CD8-positive, alpha-beta memory T cell (primary cell): ENCODE results near the gene NALCN. TPM values are rescaled to one million over a fixed set of nuclear protein-coding genes. Genes with fewer than 3 reads are reported as not detected.

Source experiments
- CTCF ChIA-PET: fragments of 350-600 bp; sonication (Branson Sonifier 250); formaldehyde crosslinking; loops from one replicate; lab custom pipeline; 2021; ENCODE audit warnings: antibody characterized with exemption; lab: Charles Lee
- POLR2A ChIA-PET: fragments of 350-600 bp; sonication (Branson Sonifier 250); formaldehyde crosslinking; loops from one replicate; lab custom pipeline; 2021; ENCODE audit warnings: antibody characterized with exemption; lab: Charles Lee
- DNase-seq, 5 donors: peaks; one replicate each; pipeline versions ENCODE4 v3.0.0 to v3.0.0-alpha.2; 2020 to 2022; ENCODE audit warnings: mixed read lengths in 1 of 5
- H3K27ac ChIP-seq: one replicate; pipeline ENCODE4 v1.7.0; 2013; ENCODE audit warnings: low read depth, mild to moderate bottlenecking, low read length, moderate library complexity
- H3K27me3 ChIP-seq: 2 replicates; pipeline ENCODE4 v1.7.0; 2013; ENCODE audit warnings: low read length, mild to moderate bottlenecking; ENCODE audit not compliant: insufficient read depth, poor library complexity, severe bottlenecking
- H3K36me3 ChIP-seq: 2 replicates; pipeline ENCODE4 v1.7.0; 2013; ENCODE audit warnings: mild to moderate bottlenecking, low read length, moderate library complexity; ENCODE audit not compliant: insufficient read depth
- H3K4me1 ChIP-seq: 2 replicates; pipeline ENCODE4 v1.7.0; 2013; ENCODE audit warnings: mild to moderate bottlenecking, low read length, moderate library complexity; ENCODE audit not compliant: insufficient read depth
- H3K4me3 ChIP-seq: 2 replicates; pipeline ENCODE4 v1.7.0; 2013; ENCODE audit warnings: mild to moderate bottlenecking, low read length
- H3K9me3 ChIP-seq: 2 replicates; pipeline ENCODE4 v1.7.0; 2013; ENCODE audit warnings: mild to moderate bottlenecking, low read length
- H3K27ac Mint-ChIP-seq, 8 donors: one replicate each; pipeline ENCODE4 v1.8.0; 2020 to 2021; ENCODE audit warnings: mixed read lengths in 8 of 8, mild to moderate bottlenecking in 6 of 8, inconsistent platforms in 3 of 8, moderate library complexity in 3 of 8
- H3K27me3 Mint-ChIP-seq, 2 donors: one replicate each; pipeline ENCODE4 v1.8.0; 2020 to 2021; ENCODE audit warnings: mixed read lengths in 2 of 2, mild to moderate bottlenecking in 1 of 2, moderate library complexity in 1 of 2
- H3K36me3 Mint-ChIP-seq, 3 donors: one replicate each; pipeline ENCODE4 v1.8.0; 2020 to 2021; ENCODE audit warnings: mixed read lengths in 3 of 3, inconsistent platforms in 1 of 3, mild to moderate bottlenecking in 1 of 3
- H3K4me1 Mint-ChIP-seq, 3 donors: one replicate each; pipeline ENCODE4 v1.8.0; 2020 to 2021; ENCODE audit warnings: mixed read lengths in 3 of 3, inconsistent platforms in 1 of 3, mild to moderate bottlenecking in 1 of 3
- H3K4me3 Mint-ChIP-seq, 7 donors: one replicate each; pipeline ENCODE4 v1.8.0; 2020 to 2021; ENCODE audit warnings: mixed read lengths in 7 of 7, mild to moderate bottlenecking in 6 of 7, moderate library complexity in 4 of 7, inconsistent platforms in 2 of 7
- H3K9me3 Mint-ChIP-seq, 5 donors: one replicate each; pipeline ENCODE4 v1.8.0; 2020 to 2022; ENCODE audit warnings: mixed read lengths in 5 of 5, mild to moderate bottlenecking in 3 of 5, moderate library complexity in 2 of 5, inconsistent platforms in 1 of 5
- polyA plus RNA-seq: library from polyadenylated mRNA; unstranded; fragments of 300-500 nt; fragmentation: Illumina TruSeq; gene quantifications from one replicate; pipeline ENCODE4 v1.2.3, GENCODE V29; 2021
- total RNA-seq, 2 experiments: library from RNA; stranded (reverse); gene quantifications; one replicate each; pipeline ENCODE4 v1.2.3, GENCODE V29; 2021

NALCN gene
- total and polyA plus RNA-seq, 3 experiments from 2014 or later = not detected

- Mint-ChIP-seq H3K27ac (no peak overlapping the region), H3K4me1 (no peaks in the 10 kb centered on the region), H3K27me3 (peaks cover 2 to 7% of the 10 kb centered on the region in 2 donors), H3K4me3 (no peak overlapping the region), H3K36me3 (no peaks in the 10 kb centered on the region), H3K9me3 (no peaks in the 10 kb centered on the region)
- Histone ChIP-seq H3K4me3 (no peak overlapping the region), H3K36me3 (no peaks in the 10 kb centered on the region), H3K9me3 (no peaks in the 10 kb centered on the region), H3K27ac (no peak overlapping the region), H3K4me1 (no peaks in the 10 kb centered on the region), H3K27me3 (no peaks in the 10 kb centered on the region)
- no peak for DNase-seq
- ChIA-PET CTCF (no interaction called here), POLR2A (no interaction called here)
These were observed 335.7 kb downstream of the NALCN start for GRCh38 chr13:101080616-101081015.

GRCh38 chr13:101065329-101065728 is 351.0 kb downstream of the NALCN start:
- no peak overlapping the region for H3K27ac Mint-ChIP-seq
- no peaks in the 10 kb centered on the region for H3K36me3 Mint-ChIP-seq
- Histone ChIP-seq H3K36me3 (no peaks in the 10 kb centered on the region), H3K9me3 (no peaks in the 10 kb centered on the region), H3K4me1 (no peaks in the 10 kb centered on the region), H3K4me3 (no peak overlapping the region), H3K27ac (no peak overlapping the region), H3K27me3 (no peaks in the 10 kb centered on the region)
- peaks cover 10 to 35% of the 10 kb centered on the region in 2 donors for H3K27me3 Mint-ChIP-seq
- CTCF ChIA-PET = no interaction called here
- POLR2A ChIA-PET = no interaction called here
- no peaks in the 10 kb centered on the region for H3K4me1 Mint-ChIP-seq
- H3K9me3 Mint-ChIP-seq = peaks cover 0 to 3% (median 0%) of the 10 kb centered on the region in 5 donors
- DNase-seq = no peak
- no peak overlapping the region for H3K4me3 Mint-ChIP-seq

- H3K36me3 Mint-ChIP-seq = no peaks in the 10 kb centered on the region
- H3K27ac Mint-ChIP-seq = no peak overlapping the region
- no peaks in the 10 kb centered on the region for H3K27me3 ChIP-seq
- peaks cover 6 to 27% of the 10 kb centered on the region in 2 donors for H3K27me3 Mint-ChIP-seq
- H3K27ac ChIP-seq = no peak overlapping the region
- no peaks in the 10 kb centered on the region for H3K9me3 Mint-ChIP-seq
- no peak overlapping the region for H3K4me3 Mint-ChIP-seq
- no peaks in the 10 kb centered on the region for H3K4me1 ChIP-seq
- no peaks in the 10 kb centered on the region for H3K9me3 ChIP-seq
- ChIA-PET POLR2A (no interaction called here), CTCF (interaction anchor here (0.7 kb wide), 1 partner anchor 1242 kb away, joined by 3 read pairs; no protein-coding TSS in a partner anchor)
- DNase-seq = no peak
- peaks cover 0 to 12% (median 1%) of the 10 kb centered on the region in 3 donors for H3K4me1 Mint-ChIP-seq
- H3K4me3 ChIP-seq = no peak overlapping the region
- no peaks in the 10 kb centered on the region for H3K36me3 ChIP-seq
These were observed 356.5 kb downstream of the NALCN start for GRCh38 chr13:101059793-101060192.

GRCh38 chr13:101058841-101059240 is 357.5 kb downstream of the NALCN start:
- no peak overlapping the region for H3K27ac Mint-ChIP-seq
- no peaks in the 10 kb centered on the region for H3K36me3 Mint-ChIP-seq
- no peaks in the 10 kb centered on the region for H3K27me3 ChIP-seq
- peaks cover 0 to 12% (median 1%) of the 10 kb centered on the region in 3 donors for H3K4me1 Mint-ChIP-seq
- H3K9me3 ChIP-seq = no peaks in the 10 kb centered on the region
- H3K4me3 Mint-ChIP-seq = no peak overlapping the region
- no peaks in the 10 kb centered on the region for H3K36me3 ChIP-seq
- H3K4me1 ChIP-seq = no peaks in the 10 kb centered on the region
- no peak for DNase-seq
- no peaks in the 10 kb centered on the region for H3K9me3 Mint-ChIP-seq
- CTCF ChIA-PET = no interaction called here
- no peak overlapping the region for H3K27ac ChIP-seq
- peaks cover 6 to 27% of the 10 kb centered on the region in 2 donors for H3K27me3 Mint-ChIP-seq
- no peak overlapping the region for H3K4me3 ChIP-seq
- POLR2A ChIA-PET = no interaction called here

- Mint-ChIP-seq H3K4me3 (no peak overlapping the region), H3K4me1 (peaks cover 0 to 10% (median 1%) of the 10 kb centered on the region in 3 donors), H3K27me3 (peaks cover 4 to 5% of the 10 kb centered on the region in 2 donors), H3K27ac (no peak overlapping the region), H3K36me3 (no peaks in the 10 kb centered on the region), H3K9me3 (no peaks in the 10 kb centered on the region)
- CTCF ChIA-PET = no interaction called here
- no peak overlapping the region for H3K27ac ChIP-seq
- no peaks in the 10 kb centered on the region for H3K4me1 ChIP-seq
- H3K4me3 ChIP-seq = no peak overlapping the region
- H3K9me3 ChIP-seq = no peaks in the 10 kb centered on the region
- no peaks in the 10 kb centered on the region for H3K36me3 ChIP-seq
- no peak for DNase-seq
- no peaks in the 10 kb centered on the region for H3K27me3 ChIP-seq
- POLR2A ChIA-PET = no interaction called here
These were observed 362.8 kb downstream of the NALCN start for GRCh38 chr13:101053301-101054093.

GRCh38 chr13:101049166-101049850 is 367.0 kb downstream of the NALCN start:
- no peak overlapping the region for H3K4me3 ChIP-seq
- H3K36me3 ChIP-seq = no peaks in the 10 kb centered on the region
- no peaks in the 10 kb centered on the region for H3K4me1 ChIP-seq
- Mint-ChIP-seq H3K4me3 (no peak overlapping the region), H3K27me3 (peaks cover 4% of the 10 kb centered on the region in 2 donors), H3K4me1 (no peaks in the 10 kb centered on the region), H3K9me3 (peaks cover 0 to 6% (median 3%) of the 10 kb centered on the region in 5 donors), H3K27ac (no peak overlapping the region), H3K36me3 (no peaks in the 10 kb centered on the region)
- CTCF ChIA-PET = no interaction called here
- no peaks in the 10 kb centered on the region for H3K27me3 ChIP-seq
- POLR2A ChIA-PET = no interaction called here
- H3K27ac ChIP-seq = no peak overlapping the region
- no peak for DNase-seq
- no peaks in the 10 kb centered on the region for H3K9me3 ChIP-seq

GRCh38 chr13:101036546-101036945 is 379.8 kb downstream of the NALCN start:
- H3K9me3 ChIP-seq = no peaks in the 10 kb centered on the region
- ChIA-PET POLR2A (no interaction called here), CTCF (no interaction called here)
- Mint-ChIP-seq H3K9me3 (peaks cover 3 to 18% (median 10%) of the 10 kb centered on the region in 5 donors), H3K27ac (no peak overlapping the region), H3K36me3 (no peaks in the 10 kb centered on the region), H3K4me1 (no peaks in the 10 kb centered on the region), H3K27me3 (peaks cover 14 to 22% of the 10 kb centered on the region in 2 donors), H3K4me3 (no peak overlapping the region)
- H3K27me3 ChIP-seq = no peaks in the 10 kb centered on the region
- H3K4me3 ChIP-seq = no peak overlapping the region
- H3K4me1 ChIP-seq = no peaks in the 10 kb centered on the region
- H3K36me3 ChIP-seq = no peaks in the 10 kb centered on the region
- no peak for DNase-seq
- no peak overlapping the region for H3K27ac ChIP-seq

GRCh38 chr13:101035119-101035620 is 381.1 kb downstream of the NALCN start:
- no peaks in the 10 kb centered on the region for H3K4me1 ChIP-seq
- POLR2A ChIA-PET = no interaction called here
- H3K4me1 Mint-ChIP-seq = no peaks in the 10 kb centered on the region
- H3K4me3 ChIP-seq = no peak overlapping the region
- CTCF ChIA-PET = no interaction called here
- no peaks in the 10 kb centered on the region for H3K36me3 Mint-ChIP-seq
- no peaks in the 10 kb centered on the region for H3K27me3 ChIP-seq
- H3K36me3 ChIP-seq = no peaks in the 10 kb centered on the region
- H3K27me3 Mint-ChIP-seq = peaks cover 11 to 22% of the 10 kb centered on the region in 2 donors
- H3K27ac ChIP-seq = no peak overlapping the region
- no peaks in the 10 kb centered on the region for H3K9me3 ChIP-seq
- H3K4me3 Mint-ChIP-seq = no peak overlapping the region
- H3K9me3 Mint-ChIP-seq = peaks cover 3 to 14% (median 10%) of the 10 kb centered on the region in 5 donors
- no peak overlapping the region for H3K27ac Mint-ChIP-seq
- DNase-seq = no peak
